ENCODE results near the gene CTBP1. TPM values are rescaled to one million over a fixed set of nuclear protein-coding genes. Genes with fewer than 3 reads are reported as not detected.

CTBP1 gene
- polyA plus RNA-seq, 3 donors = 21.3 to 226 (median 42.1) TPM

GRCh38 chr4:1208970-1209704 lies 39.8 kb downstream of the CTBP1 start:
- no peak for DNase-seq
- Histone ChIP-seq H3K9me3 (replicated peaks in 1 of 2; ENCODE audit: control insufficient read depth in 1 of 2, insufficient read depth in 1 of 2, low read length in 2 of 2) (no peaks in the 10 kb centered on the region), H3K9ac (ENCODE audit: insufficient read depth, low read length, poor library complexity, severe bottlenecking) (no peak overlapping the region), H3K4me2 (replicated peaks; ENCODE audit: extremely low read depth, low read length, poor library complexity, severe bottlenecking) (no peak overlapping the region), H3K4me3 (replicated peaks in 1 of 3; ENCODE audit: low read depth in 2 of 3, low read length in 3 of 3) (no peak overlapping the region), H3K36me3 (replicated peaks in 1 of 2; ENCODE audit: control insufficient read depth in 1 of 2, insufficient read depth in 2 of 2, low read length in 2 of 2) (peaks cover 31 to 47% of the 10 kb centered on the region in 2 donors), H3K27ac (ENCODE audit: low read depth in 1 of 2, low read length in 2 of 2) (no peak overlapping the region), H4K20me1 (ENCODE audit: insufficient read depth, low read length) (peaks cover 34% of the 10 kb centered on the region), H2AFZ (ENCODE audit: insufficient read depth, low read depth, low read length, poor library complexity, severe bottlenecking) (no peak overlapping the region), H3K4me1 (ENCODE audit: control insufficient read depth in 1 of 2, insufficient read depth in 2 of 2, low read length in 2 of 2) (no peaks in the 10 kb centered on the region), H3K79me2 (ENCODE audit: insufficient read depth, low read length) (no peaks in the 10 kb centered on the region), H3K27me3 (ENCODE audit: control insufficient read depth in 2 of 2, insufficient read depth in 2 of 2, low read length in 2 of 2) (no peaks in the 10 kb centered on the region)
- Mint-ChIP-seq H3K4me3 (no peak overlapping the region), H3K9me3 (peaks cover 0 to 2% (median 0%) of the 10 kb centered on the region in 7 donors), H3K4me1 (peaks cover 5% of the 10 kb centered on the region), H3K27ac (peak overlapping the region in 1 of 7 donors; percentile 6), H3K27me3 (ENCODE audit: low read depth in 3 of 3) (peaks cover 0 to 3% (median 2%) of the 10 kb centered on the region in 3 donors), H3K36me3 (peaks cover 22 to 47% of the 10 kb centered on the region in 2 donors)
- WGBS (ENCODE audit: insufficient coverage) = 91% methylated on average over 30 of the region's 31 CpGs
- intact Hi-C loops (cut with micrococcal nuclease) = no loop called here
- TF ChIP-seq, protein P1, sequence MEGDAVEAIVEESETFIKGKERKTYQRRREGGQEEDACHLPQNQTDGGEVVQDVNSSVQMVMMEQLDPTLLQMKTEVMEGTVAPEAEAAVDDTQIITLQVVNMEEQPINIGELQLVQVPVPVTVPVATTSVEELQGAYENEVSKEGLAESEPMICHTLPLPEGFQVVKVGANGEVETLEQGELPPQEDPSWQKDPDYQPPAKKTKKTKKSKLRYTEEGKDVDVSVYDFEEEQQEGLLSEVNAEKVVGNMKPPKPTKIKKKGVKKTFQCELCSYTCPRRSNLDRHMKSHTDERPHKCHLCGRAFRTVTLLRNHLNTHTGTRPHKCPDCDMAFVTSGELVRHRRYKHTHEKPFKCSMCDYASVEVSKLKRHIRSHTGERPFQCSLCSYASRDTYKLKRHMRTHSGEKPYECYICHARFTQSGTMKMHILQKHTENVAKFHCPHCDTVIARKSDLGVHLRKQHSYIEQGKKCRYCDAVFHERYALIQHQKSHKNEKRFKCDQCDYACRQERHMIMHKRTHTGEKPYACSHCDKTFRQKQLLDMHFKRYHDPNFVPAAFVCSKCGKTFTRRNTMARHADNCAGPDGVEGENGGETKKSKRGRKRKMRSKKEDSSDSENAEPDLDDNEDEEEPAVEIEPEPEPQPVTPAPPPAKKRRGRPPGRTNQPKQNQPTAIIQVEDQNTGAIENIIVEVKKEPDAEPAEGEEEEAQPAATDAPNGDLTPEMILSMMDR (IDR thresholded peaks at IDR 0.05) = no peak

DNA sequence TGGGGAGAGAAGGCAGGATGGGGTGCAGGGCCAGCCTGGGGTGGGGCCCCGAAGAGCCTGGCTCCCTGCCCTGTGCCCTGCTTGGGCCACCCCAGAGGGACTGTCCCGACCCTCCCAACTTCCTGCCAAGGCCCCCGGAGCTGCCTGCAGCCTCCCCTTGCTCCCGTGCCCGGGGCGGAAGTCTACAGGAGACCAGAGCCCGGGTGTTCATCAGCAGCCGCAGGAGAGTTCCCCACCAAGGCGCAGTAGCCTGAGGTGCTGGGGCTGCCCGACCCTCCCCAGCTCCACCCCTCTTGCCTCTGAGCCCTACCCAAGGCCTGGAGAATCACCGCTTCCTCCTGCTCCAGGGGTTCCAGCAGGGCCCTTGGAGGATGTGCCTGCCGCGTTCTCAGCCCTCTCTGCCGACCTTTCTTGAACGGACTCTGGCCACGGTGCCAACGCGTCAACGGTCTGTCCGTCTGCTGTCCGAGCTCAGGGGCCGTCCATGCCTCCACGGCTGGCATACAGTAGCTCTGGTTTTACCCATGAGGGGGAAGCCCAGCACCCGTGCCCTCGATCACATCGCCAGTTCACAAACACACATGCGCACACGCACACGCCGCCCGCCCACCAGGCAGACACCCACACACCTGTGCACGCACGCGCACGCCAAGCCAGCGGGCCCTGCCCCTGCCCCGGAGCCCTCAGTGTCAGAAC lies 40.5 kb downstream of the CTBP1 start:
- WGBS (ENCODE audit: insufficient coverage) = 62% methylated on average over 32 of the region's 37 CpGs
- H3K4me1 ChIP-seq (ENCODE audit: control insufficient read depth in 1 of 2, insufficient read depth in 2 of 2, low read length in 2 of 2) = no peaks in the 10 kb centered on the region
- TF ChIP-seq, protein P1 (IDR thresholded peaks at IDR 0.05) = no peak
- H3K9ac ChIP-seq (ENCODE audit: insufficient read depth, low read length, poor library complexity, severe bottlenecking) = no peak overlapping the region
- no peak overlapping the region for H3K4me2 ChIP-seq (replicated peaks; ENCODE audit: extremely low read depth, low read length, poor library complexity, severe bottlenecking)
- H3K79me2 ChIP-seq (ENCODE audit: insufficient read depth, low read length) = no peaks in the 10 kb centered on the region
- H3K36me3 Mint-ChIP-seq = peaks cover 22 to 39% of the 10 kb centered on the region in 2 donors
- H3K9me3 ChIP-seq (replicated peaks in 1 of 2; ENCODE audit: control insufficient read depth in 1 of 2, insufficient read depth in 1 of 2, low read length in 2 of 2) = no peaks in the 10 kb centered on the region
- H3K9me3 Mint-ChIP-seq = peaks cover 0 to 2% (median 0%) of the 10 kb centered on the region in 7 donors
- H3K27me3 Mint-ChIP-seq (ENCODE audit: low read depth in 3 of 3) = peaks cover 0 to 3% (median 2%) of the 10 kb centered on the region in 3 donors
- H2AFZ ChIP-seq (ENCODE audit: insufficient read depth, low read depth, low read length, poor library complexity, severe bottlenecking) = no peak overlapping the region
- intact Hi-C loops (cut with micrococcal nuclease) = no loop called here
- no peak overlapping the region for H3K4me3 ChIP-seq (replicated peaks in 1 of 3; ENCODE audit: low read depth in 2 of 3, low read length in 3 of 3)
- H4K20me1 ChIP-seq (ENCODE audit: insufficient read depth, low read length) = peaks cover 27% of the 10 kb centered on the region
- H3K4me1 Mint-ChIP-seq = peaks cover 7% of the 10 kb centered on the region
- no peak overlapping the region for H3K4me3 Mint-ChIP-seq
- H3K27me3 ChIP-seq (ENCODE audit: control insufficient read depth in 2 of 2, insufficient read depth in 2 of 2, low read length in 2 of 2) = no peaks in the 10 kb centered on the region
- no peak overlapping the region for H3K27ac ChIP-seq (ENCODE audit: low read depth in 1 of 2, low read length in 2 of 2)
- no peak for DNase-seq
- peak overlapping the region in 1 of 7 donors; percentile 6 for H3K27ac Mint-ChIP-seq
- H3K36me3 ChIP-seq (replicated peaks in 1 of 2; ENCODE audit: control insufficient read depth in 1 of 2, insufficient read depth in 2 of 2, low read length in 2 of 2) = peaks cover 24 to 40% of the 10 kb centered on the region in 2 donors
